Stimulated activated CD8-positive, alpha-beta memory T cell treated with anti-CD3 and anti-CD28 coated beads, Interleukin-2, amount 100 ng/mL, for 1 hour (primary cell): Measurements from ENCODE around the gene SLC1A6.
"Not testable (repeated sequence)": the region's sequence is repeated elsewhere in the genome, so short reads cannot be mapped to it uniquely, and the experiment has no call there.

Experiments used
- DNase-seq, 2 donors: peaks; one replicate each; pipeline ENCODE4 v3.0.0-alpha.2; 2020; ENCODE audit warnings: low read depth in 2 of 2

SLC1A6 gene

GRCh38 chr19:14979476-14980255 lies at the start of gene SLC1A6:
SLC1A6 (minus strand) TSS chr19:14979864; CDS start chr19:14972910, 6,954 bp downstream.
- no peak for DNase-seq

GRCh38 chr19:15028490-15028889 lies 48.8 kb upstream of the SLC1A6 start:
- no peak for DNase-seq

- no peak for DNase-seq
These were observed 45.6 kb upstream of the SLC1A6 start for GRCh38 chr19:15025217-15025616.

- no peak for DNase-seq
These were observed 43.1 kb upstream of the SLC1A6 start for GRCh38 chr19:15022752-15023151.

- no peak for DNase-seq
These were observed 41.8 kb upstream of the SLC1A6 start for GRCh38 chr19:15021286-15022007.

- DNase-seq = not testable (repeated sequence)
These were observed 39.2 kb upstream of the SLC1A6 start for GRCh38 chr19:15018836-15019235.

- DNase-seq = no peak
These were observed 36.4 kb upstream of the SLC1A6 start for GRCh38 chr19:15015946-15016542.

- DNase-seq = no peak
These were observed 34.9 kb upstream of the SLC1A6 start for GRCh38 chr19:15014579-15014978.

GRCh38 chr19:15010501-15011300 lies 31.0 kb upstream of the SLC1A6 start:
- DNase-seq = no peak

GRCh38 chr19:15008308-15008707 lies 28.6 kb upstream of the SLC1A6 start:
- no peak for DNase-seq

GRCh38 chr19:14997981-14998380 lies 18.3 kb upstream of the SLC1A6 start:
- DNase-seq = no peak

- no peak for DNase-seq
These were observed 13.1 kb upstream of the SLC1A6 start for GRCh38 chr19:14992780-14993179.

- DNase-seq = no peak
These were observed 5.5 kb upstream of the SLC1A6 start for GRCh38 chr19:14985133-14985532.

GRCh38 chr19:14978161-14978776 lies 1.4 kb downstream of the SLC1A6 start:
- DNase-seq = no peak

GRCh38 chr19:14977128-14977527 lies 2.5 kb downstream of the SLC1A6 start:
- no peak for DNase-seq

GRCh38 chr19:14974488-14974887 lies 5.2 kb downstream of the SLC1A6 start:
- DNase-seq = no peak

GRCh38 chr19:14972676-14973075 lies 7.0 kb downstream of the SLC1A6 start:
- DNase-seq = no peak

- no peak for DNase-seq
These were observed 8.2 kb downstream of the SLC1A6 start for GRCh38 chr19:14971474-14971873.

- no peak for DNase-seq
These were observed 11.4 kb downstream of the SLC1A6 start for GRCh38 chr19:14968247-14968646.

- DNase-seq = no peak
These were observed 17.5 kb downstream of the SLC1A6 start for GRCh38 chr19:14961956-14962685.

- no peak for DNase-seq
These were observed 20.4 kb downstream of the SLC1A6 start for GRCh38 chr19:14959263-14959662.
